HepG2 (cell line): ENCODE results near the gene NAP1L1. TPM values are rescaled to one million over a fixed set of nuclear protein-coding genes. Genes with fewer than 3 reads are reported as not detected.

Experiments
- ATF5 ChIP-seq: sonication (generic); formaldehyde crosslinking; IDR thresholded peaks from 2 replicates; pipeline ENCODE4 v1.4.0; 2020; ENCODE audit warnings: mild to moderate bottlenecking, low read depth, missing genetic modification reagents
- ATF6 ChIP-seq: sonication (generic); formaldehyde crosslinking; conservative IDR thresholded peaks from 2 replicates; pipeline ENCODE4 v1.4.0; 2020; ENCODE audit warnings: missing genetic modification reagents
- CERS6 ChIP-seq: sonication (generic); formaldehyde crosslinking; IDR thresholded peaks from 2 replicates; pipeline ENCODE4 v1.5.0; 2020; ENCODE audit warnings: missing genetic modification reagents
- GABPA ChIP-seq, 2 experiments: IDR thresholded peaks; 2 replicates each; pipeline ENCODE4 v1.6.1; 2011 to 2016; ENCODE audit warnings: low read depth in 2 of 2, low read length in 1 of 2, missing biosample characterization in 1 of 2, missing genetic modification characterization in 1 of 2
- HOMEZ ChIP-seq: IDR thresholded peaks from 2 replicates; pipeline ENCODE4 v1.6.1; 2016; ENCODE audit warnings: low read depth
- KDM6A ChIP-seq: IDR thresholded peaks from 2 replicates; pipeline ENCODE4 v1.6.1; 2016; ENCODE audit warnings: low read depth
- NCOA5 ChIP-seq: sonication (generic); formaldehyde crosslinking; IDR thresholded peaks from 2 replicates; pipeline ENCODE4 v1.4.0; 2020; ENCODE audit warnings: missing genetic modification reagents
- SIN3B ChIP-seq: fragments of 150-350 bp; IDR thresholded peaks from 2 replicates; pipeline ENCODE4 v1.6.1; 2014; ENCODE audit warnings: low read length
- SMAD1 ChIP-seq: sonication (generic); formaldehyde crosslinking; IDR thresholded peaks from 2 replicates; pipeline ENCODE4 v1.4.0; 2020; ENCODE audit warnings: missing genetic modification reagents, low read depth, mild to moderate bottlenecking, borderline replicate concordance
- SMYD3 ChIP-seq: sonication (generic); formaldehyde crosslinking; IDR thresholded peaks from 2 replicates; pipeline ENCODE4 v1.8.1; 2023; ENCODE audit warnings: mild to moderate bottlenecking, missing genetic modification reagents
- SSRP1 ChIP-seq: IDR thresholded peaks from 2 replicates; pipeline ENCODE4 v1.6.1; 2016; ENCODE audit warnings: control low read depth
- TEF ChIP-seq: sonication (generic); formaldehyde crosslinking; IDR thresholded peaks from 2 replicates; pipeline ENCODE4 v1.5.0; 2020; ENCODE audit warnings: missing genetic modification reagents
- U2AF2 ChIP-seq: fragments of 200-400 bp; formaldehyde crosslinking; IDR thresholded peaks from 2 replicates; pipeline ENCODE4 v1.6.1; 2017; ENCODE audit warnings: low read depth, mild to moderate bottlenecking, low read length
- XBP1 ChIP-seq: sonication (generic); formaldehyde crosslinking; IDR thresholded peaks from 2 replicates; pipeline ENCODE4 v1.5.0; 2020; ENCODE audit warnings: missing genetic modification reagents
- ZNF275 ChIP-seq: sonication (generic); formaldehyde crosslinking; IDR thresholded peaks from 2 replicates; pipeline ENCODE4 v1.8.0; 2022; ENCODE audit warnings: missing genetic modification reagents, mild to moderate bottlenecking, inconsistent platforms, borderline replicate concordance
- ZNF280B ChIP-seq: sonication (generic); formaldehyde crosslinking; IDR thresholded peaks from 2 replicates; pipeline ENCODE4 v1.5.0; 2020; ENCODE audit warnings: missing genetic modification reagents, mild to moderate bottlenecking, borderline replicate concordance
- ZNF800 ChIP-seq: sonication (generic); formaldehyde crosslinking; IDR thresholded peaks from 2 replicates; pipeline ENCODE4 v1.4.0; 2020; ENCODE audit warnings: missing genetic modification reagents
- polyA plus RNA-seq, 8 experiments: library from polyadenylated mRNA; depleted of rRNA in 3 of 8; stranded (reverse) in 7 of 8; unstranded in 1 of 8; fragments of >200 nt; fragmentation: Illumina TruSeq in 4 of 8; extraction: Trizol in 4 of 8; gene quantifications; 2 replicates each; pipeline versions ENCODE4 v1.2.1 to v1.2.3, GENCODE V29; 2011 to 2016; ENCODE audit warnings: low read depth in 4 of 8, missing spikeins in 1 of 8, mixed read lengths in 1 of 8; ENCODE audit not compliant: insufficient read depth in 1 of 8
- total RNA-seq, 5 experiments: library from RNA; depleted of rRNA; stranded (reverse); fragments of >200 nt; fragmentation: Illumina TruSeq; extraction: Trizol; gene quantifications; 2 replicates each; pipeline ENCODE4 v1.2.3, GENCODE V29; 2016; ENCODE audit warnings: low read depth in 1 of 5

NAP1L1 gene
- total and polyA plus RNA-seq, 2 of the 13 experiments (the other 11 are each of a cell fraction or from before 2014, with no cell fraction given) = 207 to 309 TPM

GRCh38 chr12:76031414-76032042, 53.0 kb downstream of the NAP1L1 start, which contains the start of gene PHLDA1 (continued):
- peak; percentile 81; the same call in 1 of the 2 replicates for TF ChIP-seq TEF (CRISPR knock-in tag)
- peak; percentile 54; the same call in 1 of the 2 replicates for TF ChIP-seq SMAD1 (CRISPR knock-in tag)
- no peak; the same call in 1 of the 2 replicates for TF ChIP-seq CERS6 (CRISPR knock-in tag)
- peak; percentile 56; the same call in 1 of the 2 replicates for TF ChIP-seq HOMEZ
- no peak for TF ChIP-seq NCOA5 (CRISPR knock-in tag)
- peak; percentile 28; the same call in 1 of the 2 replicates for TF ChIP-seq GABPA (IDR thresholded peaks at IDR 0.05; ENCODE audit: low read depth, low read length)
- TF ChIP-seq GABPA (CRISPR knock-in tag; IDR thresholded peaks at IDR 0.05; ENCODE audit: low read depth) = peak; percentile 56; the same call in 1 of the 2 replicates
- TF ChIP-seq ZNF800 = peak; percentile 94
- TF ChIP-seq ATF5 (CRISPR knock-in tag) = 0 out of 2 replicates have a peak, but pooled peaks have one; percentile 11
- TF ChIP-seq ZNF280B (CRISPR knock-in tag) = no peak
- TF ChIP-seq XBP1 (CRISPR knock-in tag) = peak; percentile 35; the same call in 1 of the 2 replicates
- TF ChIP-seq ZNF275 (CRISPR knock-in tag) = peak; percentile 93
- no peak for TF ChIP-seq KDM6A
- TF ChIP-seq SIN3B = no peak; the same call in 1 of the 2 replicates
- TF ChIP-seq SMYD3 (CRISPR knock-in tag) = peak; percentile 93
- no peak for TF ChIP-seq U2AF2
- TF ChIP-seq SSRP1 (CRISPR knock-in tag) = no peak
- TF ChIP-seq ATF6 (CRISPR knock-in tag) = no peak
